ENCODE results near the gene SIDT2.
"Not testable (repeated sequence)": the region's sequence is repeated elsewhere in the genome, so short reads cannot be mapped to it uniquely, and the experiment has no call there.

The SIDT2 gene

DNA sequence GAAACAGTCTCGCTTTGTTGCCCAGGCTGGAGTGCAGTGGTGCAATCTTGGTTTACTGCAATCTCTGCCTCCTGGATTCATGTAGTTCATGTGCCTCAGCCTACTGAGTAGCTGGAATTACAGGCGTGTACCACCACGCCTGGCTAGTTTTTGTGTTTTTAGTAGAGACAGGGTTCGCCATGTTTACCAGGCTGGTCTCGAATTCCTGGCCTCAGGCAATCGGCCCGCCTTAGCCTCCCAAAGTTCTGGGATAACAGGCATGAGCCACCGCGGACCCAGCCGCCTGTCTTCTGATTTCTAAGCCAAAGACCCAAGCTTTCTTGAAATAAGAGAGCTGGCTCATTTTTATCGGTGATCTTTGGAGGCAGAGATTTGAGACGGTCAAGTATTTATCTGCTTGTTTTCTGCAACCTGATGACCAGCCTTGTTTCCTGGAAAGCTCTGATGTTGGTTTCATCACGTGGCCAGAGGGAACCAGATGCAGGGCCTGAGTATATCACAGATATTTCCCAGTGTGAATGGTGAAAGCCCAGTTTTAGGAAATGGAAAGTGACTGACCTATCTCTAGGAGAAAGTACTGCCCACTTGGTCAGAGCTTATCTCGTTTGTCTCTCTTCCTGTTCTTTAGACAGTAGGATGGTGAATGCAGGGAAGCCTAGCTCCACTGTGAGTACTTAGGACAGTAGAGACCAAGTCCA, 5.7 kb upstream of the SIDT2 start:
- DNase-seq = no peak

DNA sequence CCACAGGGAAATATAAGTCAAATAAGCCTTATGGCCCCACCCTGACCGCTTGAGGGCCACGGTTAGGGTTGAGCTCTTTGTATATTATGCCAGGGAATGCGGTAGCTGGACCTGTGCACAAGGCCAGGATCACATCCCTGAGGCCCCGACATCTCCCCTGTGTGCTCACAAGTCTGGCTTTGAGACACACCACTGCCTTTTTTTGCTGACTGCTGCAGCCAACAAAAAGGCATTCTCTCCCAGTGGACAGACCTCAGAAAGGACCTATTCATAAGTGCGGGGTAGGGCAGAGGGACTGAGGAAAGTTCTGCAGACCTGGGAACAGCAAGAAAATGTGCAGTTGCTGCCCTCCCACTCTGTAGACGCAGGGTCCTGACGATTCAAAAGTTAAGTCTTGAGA, 3.4 kb upstream of the SIDT2 start:
- DNase-seq = no peak

- no peak for DNase-seq
Measured at GRCh38 chr11:117175781-117176180, 2.8 kb upstream of the SIDT2 start.

GRCh38 chr11:117176186-117176585, 2.4 kb upstream of the SIDT2 start:
- no peak for DNase-seq

DNA sequence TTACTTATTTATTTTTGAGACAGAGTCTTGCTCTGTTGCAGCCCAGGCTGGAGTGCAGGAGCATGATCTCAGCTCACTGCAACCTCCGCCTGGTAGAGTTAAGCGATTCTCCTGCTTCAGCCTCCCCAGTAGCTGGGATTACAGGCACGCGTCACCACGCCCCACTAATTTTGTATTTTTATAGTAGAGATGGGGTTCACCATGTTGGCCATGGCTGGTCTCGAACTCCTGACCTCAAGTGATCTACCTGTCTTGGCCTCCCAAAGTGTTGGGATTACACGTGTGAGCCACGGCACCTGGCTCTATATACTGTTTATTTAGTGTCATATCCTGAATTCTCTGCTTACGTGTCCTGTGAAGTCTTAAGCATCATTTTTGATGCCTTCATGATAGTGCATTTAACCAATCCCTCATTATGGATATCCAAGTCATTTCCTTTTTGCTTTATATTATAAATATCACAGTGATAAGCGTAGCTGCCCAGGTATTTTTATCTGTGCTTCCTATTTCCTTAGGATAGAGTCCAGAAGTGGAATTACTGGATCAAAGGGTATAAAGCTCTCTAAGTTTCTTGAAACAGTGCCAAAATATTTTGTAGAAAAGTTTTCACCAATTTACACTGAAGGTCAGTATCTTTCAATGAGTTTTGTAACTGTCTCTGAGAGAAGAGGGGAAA, 871 bp upstream of the SIDT2 start:
- DNase-seq = no peak

- no peak for DNase-seq
Measured at GRCh38 chr11:117179048-117179999, 781 bp downstream of the SIDT2 start.

DNA sequence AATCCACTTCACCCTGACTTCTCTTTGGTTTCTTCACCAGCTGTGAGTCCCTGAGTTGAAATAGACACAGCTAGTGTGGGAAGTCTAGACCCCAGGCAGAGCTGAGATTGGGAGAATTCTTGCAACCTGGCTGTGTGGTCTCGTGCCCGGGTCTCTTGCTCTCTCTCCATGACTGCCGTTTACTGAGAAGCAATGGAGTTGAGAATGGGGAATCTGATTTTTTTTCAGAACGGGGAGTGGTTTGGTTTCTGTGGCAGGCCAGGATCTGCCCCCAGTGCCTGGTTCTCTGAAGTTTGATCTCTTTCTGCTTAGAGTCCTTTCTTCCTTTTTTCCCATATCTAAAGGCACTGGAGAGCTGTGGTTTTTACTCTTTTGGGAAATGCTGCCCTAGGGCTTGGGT, 1.5 kb downstream of the SIDT2 start:
- DNase-seq = no peak

GRCh38 chr11:117180661-117181585, 2.4 kb downstream of the SIDT2 start:
- DNase-seq = no peak

DNA sequence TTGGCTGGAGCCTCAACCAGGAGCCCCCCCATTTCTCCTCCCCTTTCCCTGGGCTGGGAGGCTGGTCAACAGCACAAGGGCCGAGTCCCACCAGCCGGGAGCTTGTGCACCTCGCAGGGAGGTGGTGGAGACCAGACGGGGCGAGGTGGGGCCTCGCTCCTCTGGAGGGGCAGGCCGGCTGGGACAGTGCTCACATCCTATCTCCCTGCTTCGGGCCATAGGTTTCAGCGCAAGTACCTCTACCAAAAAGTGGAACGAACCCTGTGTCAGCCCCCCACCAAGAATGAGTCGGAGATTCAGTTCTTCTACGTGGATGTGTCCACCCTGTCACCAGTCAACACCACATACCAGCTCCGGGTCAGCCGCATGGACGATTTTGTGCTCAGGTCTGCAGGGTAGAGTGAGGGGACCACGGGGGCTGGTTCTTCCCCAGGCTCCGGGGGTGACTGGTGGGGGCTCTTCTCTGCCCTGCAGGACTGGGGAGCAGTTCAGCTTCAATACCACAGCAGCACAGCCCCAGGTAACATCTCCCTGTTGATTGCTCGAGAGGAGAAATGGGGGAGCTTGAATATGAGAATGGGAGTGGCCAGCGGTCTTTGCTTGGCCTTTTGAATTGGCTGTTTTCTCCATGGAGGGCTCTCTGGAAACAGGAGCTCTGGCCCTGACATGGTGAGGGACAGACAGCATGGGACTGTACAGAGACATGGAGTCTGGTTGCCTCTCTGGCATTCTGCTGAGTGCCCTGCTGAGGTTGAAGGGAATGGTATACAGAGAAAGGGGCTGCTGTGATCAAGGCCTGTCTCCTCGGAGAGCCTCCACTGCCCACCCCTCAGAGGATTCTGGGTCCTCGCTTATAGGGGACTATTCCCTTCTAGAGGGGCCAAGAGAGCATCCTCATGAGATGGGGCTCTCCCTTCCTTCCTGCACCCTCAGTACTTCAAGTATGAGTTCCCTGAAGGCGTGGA, 3.3 kb downstream of the SIDT2 start:
- DNase-seq = no peak

GRCh38 chr11:117182551-117182935, 4.0 kb downstream of the SIDT2 start:
- no peak for DNase-seq

- not testable (repeated sequence) for DNase-seq
Measured at GRCh38 chr11:117183178-117183577, 4.6 kb downstream of the SIDT2 start.

DNA sequence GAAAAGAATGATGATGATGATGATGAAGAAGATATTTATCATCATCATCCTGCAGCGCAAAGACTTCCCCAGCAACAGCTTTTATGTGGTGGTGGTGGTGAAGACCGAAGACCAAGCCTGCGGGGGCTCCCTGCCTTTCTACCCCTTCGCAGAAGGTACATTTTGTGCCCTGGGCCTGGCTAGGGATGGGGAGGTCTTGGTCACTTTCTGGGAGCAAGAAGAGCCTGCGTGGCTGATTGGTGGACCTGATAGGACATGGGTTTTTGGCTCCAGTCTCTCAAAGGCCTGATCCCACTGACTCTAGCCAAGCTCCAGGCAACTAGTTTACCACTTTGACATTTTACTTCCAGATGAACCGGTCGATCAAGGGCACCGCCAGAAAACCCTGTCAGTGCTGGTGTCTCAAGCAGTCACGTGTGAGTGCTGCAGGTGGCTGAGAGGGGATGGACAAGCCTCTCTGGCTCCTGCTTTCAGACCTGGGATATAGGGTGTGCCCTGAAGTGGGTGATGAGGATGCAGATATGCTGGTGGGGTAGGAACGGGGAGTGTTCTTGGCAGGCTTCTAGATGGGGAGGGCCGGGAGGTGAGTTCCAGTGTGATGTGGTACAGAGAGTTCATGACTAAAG, 5.3 kb downstream of the SIDT2 start:
- DNase-seq = no peak

GRCh38 chr11:117185736-117186430, 7.3 kb downstream of the SIDT2 start:
- no peak for DNase-seq

DNA sequence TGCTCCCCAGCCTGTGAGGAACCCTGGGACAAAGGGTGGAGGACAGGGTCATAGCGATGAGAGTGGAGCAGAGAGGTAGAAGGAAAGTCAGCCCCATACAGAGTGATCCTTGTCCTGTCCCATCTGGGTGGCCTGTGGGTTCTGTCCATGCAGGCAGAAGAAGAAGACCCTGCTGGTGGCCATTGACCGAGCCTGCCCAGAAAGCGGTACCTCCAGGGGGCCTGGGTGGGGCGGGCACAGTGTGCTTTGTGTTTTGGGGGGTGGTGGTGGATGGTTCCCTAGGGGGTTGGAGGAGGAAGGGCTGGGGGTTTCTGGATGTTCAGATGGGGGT, 7.9 kb downstream of the SIDT2 start:
- no peak for DNase-seq

DNA sequence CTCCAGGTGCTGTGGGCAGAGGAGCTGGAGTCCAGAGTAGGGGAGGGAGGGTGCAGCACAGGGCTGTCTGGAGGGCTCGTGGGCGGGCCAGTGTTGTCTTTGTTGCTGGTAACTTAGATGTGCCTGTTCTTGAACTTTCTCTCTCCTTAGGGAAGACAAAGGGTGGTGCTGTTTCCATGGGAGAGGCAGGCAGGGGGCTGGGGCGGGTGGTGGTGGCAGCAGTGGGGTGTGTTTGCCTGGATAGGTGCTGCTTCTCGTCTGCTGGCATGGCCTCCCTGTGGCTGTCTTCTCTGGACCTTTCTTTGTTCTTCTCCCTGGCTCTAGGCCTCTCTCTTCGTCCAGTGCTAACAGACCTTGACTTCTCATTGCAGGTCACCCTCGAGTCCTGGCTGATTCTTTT, 8.5 kb downstream of the SIDT2 start:
- no peak for DNase-seq

- DNase-seq = no peak
Measured at GRCh38 chr11:117187428-117187798, 8.9 kb downstream of the SIDT2 start.

DNA sequence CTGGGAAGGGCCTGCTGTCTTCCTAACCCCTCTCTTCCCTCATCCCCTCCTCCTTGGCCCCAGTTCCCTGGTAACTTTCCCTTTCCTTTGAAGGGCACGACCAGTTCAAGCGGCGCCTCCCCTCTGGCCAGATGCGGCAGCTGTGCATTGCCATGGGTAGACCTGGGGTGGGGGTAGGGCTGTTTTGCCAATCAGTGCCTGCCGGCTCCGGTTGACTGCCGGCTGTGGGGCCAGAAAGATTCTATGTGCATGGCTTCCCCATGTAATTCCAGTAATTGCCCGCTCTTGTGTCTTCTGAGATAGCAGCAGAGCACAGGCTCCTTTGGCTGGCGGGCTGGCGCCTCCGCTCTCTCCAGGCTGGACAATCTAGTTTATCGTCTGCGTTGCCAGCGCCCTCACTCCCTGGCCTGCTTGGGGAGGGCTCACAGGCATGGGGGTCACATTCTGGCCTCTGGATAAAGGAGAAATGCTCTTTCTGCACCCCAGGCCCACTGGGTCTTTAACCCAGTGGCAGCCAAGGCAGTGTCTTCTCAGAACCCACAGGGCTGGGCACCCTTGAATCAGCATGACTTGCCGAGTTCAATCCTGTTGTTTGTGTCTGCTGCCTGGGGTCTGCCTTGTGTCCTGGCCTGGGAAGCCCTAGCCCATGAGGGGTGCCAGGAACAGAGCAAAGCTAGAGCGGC, 9.4 kb downstream of the SIDT2 start:
- DNase-seq = no peak

DNA sequence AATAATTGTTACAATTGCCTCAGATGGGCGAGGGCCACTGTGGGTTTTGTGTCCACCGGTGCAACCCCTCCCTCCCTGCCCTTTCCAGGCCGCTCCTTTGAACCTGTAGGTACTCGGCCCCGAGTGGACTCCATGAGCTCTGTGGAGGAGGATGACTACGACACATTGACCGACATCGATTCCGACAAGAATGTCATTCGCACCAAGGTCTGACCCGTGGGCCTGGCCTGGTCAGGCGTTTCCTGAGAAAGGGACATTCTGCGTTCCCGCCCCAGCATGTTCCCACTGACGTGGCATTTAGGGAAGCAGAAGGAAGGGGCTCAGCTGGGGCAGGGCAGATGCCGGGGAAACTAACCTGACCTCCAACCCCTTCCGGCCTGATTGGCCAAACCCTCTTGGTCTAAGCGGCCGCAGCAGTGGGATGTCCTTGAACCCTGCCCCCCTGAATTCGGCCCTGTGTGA, 10.1 kb downstream of the SIDT2 start:
- no peak for DNase-seq

- DNase-seq = no peak
Measured at GRCh38 chr11:117189191-117189940, 10.8 kb downstream of the SIDT2 start.
